PC-3 (cell line): ENCODE measurements around the gene CYP2E1. TPM values are rescaled to one million over a fixed set of nuclear protein-coding genes. Genes with fewer than 3 reads are reported as not detected.
"Not testable (repeated sequence)": the region's sequence is repeated elsewhere in the genome, so short reads cannot be mapped to it uniquely, and the experiment has no call there.

Source experiments
- ATAC-seq: fragments of 200-7000 bp; cut with Tn5 transposase; 2 replicates; pipeline ENCODE4 v1.9.1; 2020; ENCODE audit warnings: mild to moderate bottlenecking, moderate library complexity
- BruUV-seq: library from RNA; stranded (reverse); fragments of 400-500 nt; replicated peaks from 2 replicates; lab custom pipeline; 2021; lab: Mats Ljungman, UMichigan
- CTCF ChIA-PET: fragments of 300-600 bp; sonication (Branson Sonifier 250); formaldehyde crosslinking; loops from one replicate; lab custom pipeline; 2022; ENCODE audit warnings: antibody characterized with exemption; lab: Charles Lee
- POLR2A ChIA-PET: fragments of 300-600 bp; sonication (Branson Sonifier 250); formaldehyde crosslinking; loops from one replicate; lab custom pipeline; 2022; ENCODE audit warnings: antibody characterized with exemption; ENCODE audit not compliant: unreplicated experiment; lab: Charles Lee
- DNase-seq: peaks from one replicate; pipeline ENCODE4 v3.0.0-alpha.2; 2015
- H2AFZ ChIP-seq: fragments of 300-600 bp; sonication (generic); 2 replicates; pipeline ENCODE4 v1.6.0; 2016; ENCODE audit warnings: antibody characterized with exemption, low read length
- H3F3A ChIP-seq: fragments of 300-600 bp; sonication (generic); one replicate; pipeline ENCODE4 v1.6.0; 2017; ENCODE audit warnings: antibody characterized with exemption, low read length, control low read depth, mild to moderate bottlenecking; ENCODE audit not compliant: unreplicated experiment
- H3K27ac ChIP-seq: fragments of 300-600 bp; sonication (generic); 2 replicates; pipeline ENCODE4 v1.5.1; 2016; ENCODE audit warnings: mild to moderate bottlenecking, low read length
- H3K27me3 ChIP-seq: fragments of 300-600 bp; sonication (generic); 2 replicates; pipeline ENCODE4 v1.6.1; 2016; ENCODE audit warnings: low read length, mixed read lengths
- H3K36me3 ChIP-seq: fragments of 300-600 bp; sonication (generic); 2 replicates; pipeline ENCODE4 v1.6.1; 2016; ENCODE audit warnings: low read depth, mixed run types, low read length, mixed read lengths
- H3K4me1 ChIP-seq: fragments of 300-600 bp; sonication (generic); 2 replicates; pipeline ENCODE4 v1.5.1; 2016; ENCODE audit warnings: low read length; ENCODE audit not compliant: insufficient read depth
- H3K4me2 ChIP-seq: fragments of 300-600 bp; sonication (generic); 2 replicates; pipeline ENCODE4 v1.6.0; 2016; ENCODE audit warnings: low read length
- H3K4me3 ChIP-seq: fragments of 300-600 bp; sonication (generic); 2 replicates; pipeline ENCODE4 v1.5.1; 2016; ENCODE audit warnings: mild to moderate bottlenecking, low read length, mixed read lengths
- H3K79me2 ChIP-seq: fragments of 300-600 bp; sonication (generic); 2 replicates; pipeline ENCODE4 v1.6.1; 2017; ENCODE audit warnings: low read length, mixed read lengths
- H3K9ac ChIP-seq: fragments of 300-600 bp; sonication (generic); 2 replicates; pipeline ENCODE4 v1.6.0; 2016; ENCODE audit warnings: mild to moderate bottlenecking, low read length
- H3K9me2 ChIP-seq: fragments of 300-600 bp; sonication (generic); replicated peaks from 2 replicates; pipeline ENCODE4 v1.6.1; 2016; ENCODE audit warnings: mixed run types, low read length, mixed read lengths
- H3K9me3 ChIP-seq: fragments of 300-600 bp; sonication (generic); 2 replicates; pipeline ENCODE4 v1.6.1; 2016; ENCODE audit warnings: low read length, mixed read lengths
- H4K20me1 ChIP-seq: fragments of 300-600 bp; sonication (generic); 2 replicates; pipeline ENCODE4 v1.6.1; 2016; ENCODE audit warnings: low read length, mixed read lengths
- EZH2 ChIP-seq: fragments of 300-600 bp; sonication (generic); IDR thresholded peaks from one replicate; pipeline ENCODE4 v1.6.1; 2017; ENCODE audit warnings: antibody characterized with exemption, mild to moderate bottlenecking, low read length; ENCODE audit not compliant: unreplicated experiment
- EZH2phosphoT487 ChIP-seq: fragments of 300-600 bp; sonication (generic); IDR thresholded peaks from 2 replicates; pipeline ENCODE4 v1.6.1; 2018; ENCODE audit warnings: mild to moderate bottlenecking, antibody characterized with exemption, low read length, borderline replicate concordance
- intact Hi-C: fragments of 100-400 bp; cut with micrococcal nuclease; formaldehyde crosslinking; loops from 2 replicates; pipeline ENCODE4 v1.9.0; 2023
- total RNA-seq: library from RNA; depleted of rRNA; stranded (reverse); fragments of >200 nt; gene quantifications from 2 replicates; pipeline ENCODE4 v1.2.3, GENCODE V29; 2014
- TF ChIP-seq, protein P1 (sequence below): fragments of 300-600 bp; sonication (generic); conservative IDR thresholded peaks from 2 replicates; pipeline ENCODE4 v1.5.1; 2017; ENCODE audit warnings: antibody characterized with exemption, low read depth, mild to moderate bottlenecking, low read length

CYP2E1 gene
- total RNA-seq, 1 experiment from 2014 or later = 4.2 TPM

DNA sequence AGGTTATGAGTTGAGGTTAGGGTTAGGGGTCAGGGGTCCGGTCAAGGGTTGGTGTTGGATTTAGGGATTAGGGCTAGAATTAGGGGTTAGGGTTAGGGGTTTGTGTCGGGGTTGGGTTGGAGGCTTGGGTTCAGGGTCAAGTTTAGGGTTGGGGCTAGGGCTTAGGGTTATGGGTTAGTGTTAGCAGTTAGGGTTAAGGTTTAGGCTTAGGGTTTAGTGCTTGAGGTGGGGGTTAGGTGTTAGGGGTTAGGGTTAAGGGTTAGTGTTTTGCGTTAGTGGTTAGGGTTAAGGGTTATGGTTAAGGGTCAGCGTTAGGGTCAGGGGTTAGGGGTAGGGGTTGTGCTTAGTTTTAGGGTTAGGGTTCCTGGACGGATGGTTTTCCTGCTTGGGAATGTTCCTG is 40.0 kb downstream of the CYP2E1 start:
- TF ChIP-seq EZH2 (no peak), EZH2phosphoT487 (no peak)
- TF ChIP-seq, protein P1, sequence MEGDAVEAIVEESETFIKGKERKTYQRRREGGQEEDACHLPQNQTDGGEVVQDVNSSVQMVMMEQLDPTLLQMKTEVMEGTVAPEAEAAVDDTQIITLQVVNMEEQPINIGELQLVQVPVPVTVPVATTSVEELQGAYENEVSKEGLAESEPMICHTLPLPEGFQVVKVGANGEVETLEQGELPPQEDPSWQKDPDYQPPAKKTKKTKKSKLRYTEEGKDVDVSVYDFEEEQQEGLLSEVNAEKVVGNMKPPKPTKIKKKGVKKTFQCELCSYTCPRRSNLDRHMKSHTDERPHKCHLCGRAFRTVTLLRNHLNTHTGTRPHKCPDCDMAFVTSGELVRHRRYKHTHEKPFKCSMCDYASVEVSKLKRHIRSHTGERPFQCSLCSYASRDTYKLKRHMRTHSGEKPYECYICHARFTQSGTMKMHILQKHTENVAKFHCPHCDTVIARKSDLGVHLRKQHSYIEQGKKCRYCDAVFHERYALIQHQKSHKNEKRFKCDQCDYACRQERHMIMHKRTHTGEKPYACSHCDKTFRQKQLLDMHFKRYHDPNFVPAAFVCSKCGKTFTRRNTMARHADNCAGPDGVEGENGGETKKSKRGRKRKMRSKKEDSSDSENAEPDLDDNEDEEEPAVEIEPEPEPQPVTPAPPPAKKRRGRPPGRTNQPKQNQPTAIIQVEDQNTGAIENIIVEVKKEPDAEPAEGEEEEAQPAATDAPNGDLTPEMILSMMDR = no peak
- Histone ChIP-seq H3F3A (no peaks in the 10 kb centered on the region), H3K4me3 (no peak overlapping the region), H3K79me2 (no peaks in the 10 kb centered on the region), H3K4me1 (no peaks in the 10 kb centered on the region), H3K36me3 (no peaks in the 10 kb centered on the region), H3K4me2 (no peak overlapping the region), H3K9me3 (no peaks in the 10 kb centered on the region), H3K27ac (no peak overlapping the region), H3K9ac (no peak overlapping the region), H2AFZ (no peak overlapping the region), H3K27me3 (no peaks in the 10 kb centered on the region), H3K9me2 (no peaks in the 10 kb centered on the region), H4K20me1 (no peaks in the 10 kb centered on the region)
- intact Hi-C loops = no loop called here
- DNase-seq (no peak), ATAC-seq (no peak)
- BruUV-seq = no TSS peak
- ChIA-PET CTCF (no interaction called here), POLR2A (no interaction called here)

DNA sequence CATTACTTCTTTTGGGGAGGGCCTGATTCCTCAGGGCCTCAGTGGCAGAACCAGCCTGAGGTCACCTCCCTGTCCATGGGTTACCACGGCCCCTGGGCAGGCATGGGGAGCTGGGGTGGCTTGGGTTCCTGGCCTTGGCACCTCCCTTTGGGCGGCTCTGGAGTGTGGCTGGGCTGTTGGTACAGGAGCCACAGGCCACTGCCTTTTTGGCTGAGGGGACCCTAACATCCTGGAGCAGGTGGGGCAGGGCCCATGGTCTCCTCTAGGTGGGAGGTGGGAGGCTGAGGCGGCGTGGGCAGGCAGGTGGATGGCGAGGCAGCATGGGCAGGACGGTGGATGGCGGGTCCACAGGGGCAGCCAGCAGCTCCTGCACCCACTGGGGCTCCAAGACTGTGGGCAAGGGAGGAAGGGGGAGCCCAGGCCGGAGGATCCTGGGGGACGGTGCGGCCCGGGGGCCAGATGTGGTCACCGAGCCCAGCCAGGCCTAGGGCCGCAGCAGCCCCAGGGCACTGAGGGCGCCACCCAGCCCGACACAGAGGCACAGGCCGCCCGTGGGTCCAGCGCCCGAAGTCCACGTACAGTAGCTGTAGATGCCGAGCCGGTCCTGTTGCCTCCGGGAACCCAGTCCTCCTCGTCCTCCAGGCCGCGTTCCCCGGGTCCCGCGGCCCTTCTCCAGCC is 40.6 kb downstream of the CYP2E1 start:
- Histone ChIP-seq H2AFZ (no peak overlapping the region), H3K4me1 (no peaks in the 10 kb centered on the region), H3K4me2 (no peak overlapping the region), H3K79me2 (no peaks in the 10 kb centered on the region), H3K9me2 (no peaks in the 10 kb centered on the region), H3K9me3 (no peaks in the 10 kb centered on the region), H3K27me3 (no peaks in the 10 kb centered on the region), H3K4me3 (no peak overlapping the region), H3K27ac (no peak overlapping the region), H3K36me3 (no peaks in the 10 kb centered on the region), H3K9ac (no peak overlapping the region), H4K20me1 (no peaks in the 10 kb centered on the region), H3F3A (no peaks in the 10 kb centered on the region)
- BruUV-seq = no TSS peak
- ChIA-PET POLR2A (no interaction called here), CTCF (no interaction called here)
- intact Hi-C loops = no loop called here
- DNase-seq (no peak), ATAC-seq (no peak)
- TF ChIP-seq, protein P1 = no peak
- no peak for TF ChIP-seq EZH2
- no peak for TF ChIP-seq EZH2phosphoT487

DNA sequence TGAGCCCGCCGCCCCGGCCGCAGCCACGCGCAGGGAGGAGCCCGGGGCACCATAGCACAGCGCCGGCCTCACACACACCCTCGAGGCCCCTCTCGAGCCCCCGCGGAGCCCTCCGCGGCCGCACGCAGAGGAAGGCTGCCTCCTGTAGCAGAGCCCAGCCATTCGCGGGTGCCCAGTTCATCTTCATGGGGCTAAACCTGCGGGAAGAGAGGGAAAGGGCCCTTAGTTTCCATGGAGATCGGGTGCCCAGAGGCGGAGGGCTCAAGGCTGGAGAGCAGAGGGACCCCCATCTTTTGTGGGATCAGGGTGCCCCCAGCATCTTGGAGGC is 41.1 kb downstream of the CYP2E1 start:
- CTCF ChIA-PET = no interaction called here
- BruUV-seq = no TSS peak
- Histone ChIP-seq H3K27me3 (no peaks in the 10 kb centered on the region), H2AFZ (no peak overlapping the region), H3K4me2 (no peak overlapping the region), H4K20me1 (no peaks in the 10 kb centered on the region), H3K27ac (no peak overlapping the region), H3K36me3 (no peaks in the 10 kb centered on the region), H3K4me3 (no peak overlapping the region), H3K79me2 (no peaks in the 10 kb centered on the region), H3K9ac (no peak overlapping the region), H3K9me2 (no peaks in the 10 kb centered on the region), H3K9me3 (no peaks in the 10 kb centered on the region), H3K4me1 (no peaks in the 10 kb centered on the region), H3F3A (no peaks in the 10 kb centered on the region)
- intact Hi-C loops = no loop called here
- DNase-seq (no peak), ATAC-seq (no peak)
- TF ChIP-seq, protein P1 = no peak
- TF ChIP-seq EZH2 (no peak), EZH2phosphoT487 (no peak)
- POLR2A ChIA-PET = no interaction called here

DNA sequence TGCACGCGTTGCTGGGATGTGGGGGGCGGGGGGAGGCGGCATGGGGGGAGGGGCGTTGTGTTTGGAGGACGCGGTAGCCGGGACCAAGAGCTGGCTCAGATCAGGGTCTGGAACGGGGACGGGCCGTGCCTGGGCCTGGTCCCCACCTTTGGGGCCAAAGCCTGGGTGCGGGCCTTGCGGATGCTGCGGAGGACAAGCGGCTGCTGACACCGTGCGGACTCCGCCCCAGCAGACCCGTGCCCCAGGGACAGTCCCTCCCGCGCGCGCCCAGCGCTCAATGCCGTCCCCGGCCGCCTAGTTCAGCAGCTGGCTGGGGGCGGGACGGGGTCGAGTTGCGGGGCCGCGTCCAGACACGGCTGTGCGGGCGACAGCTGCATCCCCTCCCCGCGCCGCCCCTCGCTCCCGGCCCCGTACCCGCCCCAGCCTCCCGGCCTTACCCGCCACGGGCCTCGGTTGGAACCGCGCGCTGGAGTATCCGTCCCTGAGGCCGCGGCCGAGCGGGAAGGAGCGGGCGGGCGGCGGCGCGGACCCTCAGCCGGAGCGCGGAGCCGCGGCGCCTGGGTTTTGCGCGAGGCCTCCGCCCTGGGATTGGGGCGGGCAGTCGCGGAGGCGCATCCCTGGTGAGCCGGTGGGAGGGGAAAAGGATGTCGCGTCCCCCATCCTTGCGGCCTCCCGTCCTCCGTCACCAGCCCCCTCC is 41.8 kb downstream of the CYP2E1 start:
- H3K9me2 ChIP-seq, H3K9me3 ChIP-seq, BruUV-seq, H3K79me2 ChIP-seq, H3K4me2 ChIP-seq, DNase-seq, H3K4me3 ChIP-seq, H3K36me3 ChIP-seq, H3K9ac ChIP-seq, H3F3A ChIP-seq, CTCF ChIA-PET, H3K27ac ChIP-seq, H3K4me1 ChIP-seq, H3K27me3 ChIP-seq, ATAC-seq, POLR2A ChIA-PET, H4K20me1 ChIP-seq, intact Hi-C loops, H2AFZ ChIP-seq: not testable (repeated sequence)
